Transverse colon (tissue), 4 donors: ENCODE results near the gene BRSK2.

Source experiments
- EP300 ChIP-seq: sonication (generic); formaldehyde crosslinking; IDR thresholded peaks from one replicate; pipeline ENCODE4 v1.6.1; 2017; ENCODE audit warnings: antibody characterized with exemption, low read depth
- POLR2AphosphoS5 ChIP-seq, 3 donors: sonication (generic); formaldehyde crosslinking; IDR thresholded peaks; one replicate each; pipeline ENCODE4 v1.6.1; 2016; ENCODE audit warnings: antibody characterized with exemption in 3 of 3
- TF ChIP-seq, protein P1 (sequence below), 5 experiments: fragments of 200-600 bp in 3 of 5; fragments of 450-650 bp in 2 of 5; sonication (generic) in 3 of 5; IDR thresholded peaks; 1 replicate in 2 of 5; 2 replicates in 3 of 5; pipeline ENCODE4 v1.5.1; 2016 to 2017; ENCODE audit warnings: antibody characterized with exemption in 5 of 5, inconsistent platforms in 3 of 5, mild to moderate bottlenecking in 2 of 5, moderate library complexity in 1 of 5

DNA sequence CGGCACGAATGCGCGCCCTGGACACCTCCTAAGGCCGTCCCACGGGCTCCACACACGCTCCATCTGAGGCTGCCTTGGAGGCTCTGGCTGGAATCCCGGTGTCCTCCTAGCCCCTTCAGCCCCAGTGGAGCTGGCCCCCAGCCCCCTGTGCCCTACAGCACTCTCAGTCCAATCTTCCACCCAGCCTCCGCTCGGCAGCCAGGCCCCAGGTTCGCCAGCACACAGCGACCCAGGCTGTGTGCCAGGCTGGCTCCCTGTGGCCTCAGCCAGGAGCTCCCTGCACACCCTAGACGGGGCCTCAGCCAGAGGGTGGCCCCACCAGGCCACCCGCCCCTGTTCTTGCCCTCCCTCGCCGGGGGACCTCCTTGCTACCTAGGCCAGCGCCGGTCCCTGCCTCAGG is 78.3 kb downstream of the BRSK2 start:
- TF ChIP-seq, protein P1, sequence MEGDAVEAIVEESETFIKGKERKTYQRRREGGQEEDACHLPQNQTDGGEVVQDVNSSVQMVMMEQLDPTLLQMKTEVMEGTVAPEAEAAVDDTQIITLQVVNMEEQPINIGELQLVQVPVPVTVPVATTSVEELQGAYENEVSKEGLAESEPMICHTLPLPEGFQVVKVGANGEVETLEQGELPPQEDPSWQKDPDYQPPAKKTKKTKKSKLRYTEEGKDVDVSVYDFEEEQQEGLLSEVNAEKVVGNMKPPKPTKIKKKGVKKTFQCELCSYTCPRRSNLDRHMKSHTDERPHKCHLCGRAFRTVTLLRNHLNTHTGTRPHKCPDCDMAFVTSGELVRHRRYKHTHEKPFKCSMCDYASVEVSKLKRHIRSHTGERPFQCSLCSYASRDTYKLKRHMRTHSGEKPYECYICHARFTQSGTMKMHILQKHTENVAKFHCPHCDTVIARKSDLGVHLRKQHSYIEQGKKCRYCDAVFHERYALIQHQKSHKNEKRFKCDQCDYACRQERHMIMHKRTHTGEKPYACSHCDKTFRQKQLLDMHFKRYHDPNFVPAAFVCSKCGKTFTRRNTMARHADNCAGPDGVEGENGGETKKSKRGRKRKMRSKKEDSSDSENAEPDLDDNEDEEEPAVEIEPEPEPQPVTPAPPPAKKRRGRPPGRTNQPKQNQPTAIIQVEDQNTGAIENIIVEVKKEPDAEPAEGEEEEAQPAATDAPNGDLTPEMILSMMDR (IDR thresholded peaks at IDR 0.05) = no peak
- TF ChIP-seq POLR2AphosphoS5 (IDR thresholded peaks at IDR 0.05) (no peak), EP300 (no peak)
